ENCODE results near the gene MAP1LC3A. TPM values are rescaled to one million over a fixed set of nuclear protein-coding genes. Genes with fewer than 3 reads are reported as not detected.

MAP1LC3A gene
- total and polyA plus RNA-seq, 4 donors: 4.9 to 38.8 (median 12.7) TPM

DNA sequence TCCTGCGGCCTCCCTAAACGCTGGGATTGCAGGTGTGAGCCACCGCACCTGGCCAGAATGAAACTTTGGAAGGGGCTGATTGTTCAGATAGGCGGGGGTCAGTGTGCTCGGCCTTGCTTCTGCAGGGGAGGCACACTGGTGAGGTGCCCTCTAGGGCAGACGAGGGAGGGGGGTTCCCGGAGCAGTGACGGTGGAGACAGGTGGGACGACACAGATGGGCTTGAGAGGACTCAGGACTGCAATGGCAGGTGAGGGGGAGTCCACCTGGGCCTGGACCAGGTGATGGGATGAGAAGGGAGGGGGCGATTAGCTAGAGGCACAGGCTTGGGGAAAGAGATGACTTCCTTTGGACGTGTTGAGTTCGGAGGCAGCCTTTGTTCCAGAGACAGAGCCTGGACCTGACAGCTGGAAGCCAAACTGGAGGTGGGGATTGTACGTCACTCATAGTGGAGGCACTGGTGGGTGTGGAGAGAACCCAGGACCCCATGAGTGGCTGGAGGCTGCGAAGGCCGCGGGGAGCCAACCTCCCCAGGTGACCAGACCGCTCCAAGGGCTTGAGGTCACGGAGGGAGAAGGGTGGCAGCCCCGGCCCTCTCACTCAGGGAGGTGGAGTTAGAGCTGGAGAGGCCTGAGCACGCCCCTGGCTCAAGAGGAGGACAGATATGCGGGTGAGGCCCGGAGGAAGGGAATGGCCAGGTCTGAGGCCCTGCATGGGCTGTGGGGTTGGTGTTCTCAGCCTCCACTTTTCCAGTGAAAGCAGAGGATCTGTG lies 10.5 kb upstream of the MAP1LC3A start:
- TF ChIP-seq, protein P1, sequence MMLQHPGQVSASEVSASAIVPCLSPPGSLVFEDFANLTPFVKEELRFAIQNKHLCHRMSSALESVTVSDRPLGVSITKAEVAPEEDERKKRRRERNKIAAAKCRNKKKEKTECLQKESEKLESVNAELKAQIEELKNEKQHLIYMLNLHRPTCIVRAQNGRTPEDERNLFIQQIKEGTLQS (IDR thresholded peaks at IDR 0.05): no peak
- no peak for TF ChIP-seq GABPA (IDR thresholded peaks at IDR 0.05 in 1 of 2, conservative IDR thresholded peaks at IDR 0.05 in 1 of 2)
- Histone ChIP-seq H3K36me3 (ENCODE audit: control insufficient read depth in 4 of 4, insufficient read depth in 3 of 4, low read depth in 1 of 4, low read length in 3 of 4) (no peaks in the 10 kb centered on the region), H3K27me3 (ENCODE audit: control insufficient read depth in 4 of 4, insufficient read depth in 4 of 4, low read length in 3 of 4) (no peaks in the 10 kb centered on the region), H3K9ac (ENCODE audit: low read depth in 1 of 2, low read length in 2 of 2) (no peak overlapping the region), H3K4me3 (ENCODE audit: low read depth in 1 of 3, low read length in 3 of 3) (no peak overlapping the region), H3K4me1 (ENCODE audit: control insufficient read depth in 4 of 4, insufficient read depth in 4 of 4, low read length in 3 of 4) (peaks cover 0 to 2% (median under 1%) of the 10 kb centered on the region in 4 donors), H3K9me3 (ENCODE audit: control insufficient read depth in 4 of 4, low read length in 3 of 4) (no peaks in the 10 kb centered on the region), H3K27ac (ENCODE audit: low read depth in 1 of 2, low read length in 2 of 2) (no peak overlapping the region)
- WGBS: 92% methylated on average over 22 of the region's 22 CpGs
- no peak for DNase-seq (ENCODE audit: low spot score)

DNA sequence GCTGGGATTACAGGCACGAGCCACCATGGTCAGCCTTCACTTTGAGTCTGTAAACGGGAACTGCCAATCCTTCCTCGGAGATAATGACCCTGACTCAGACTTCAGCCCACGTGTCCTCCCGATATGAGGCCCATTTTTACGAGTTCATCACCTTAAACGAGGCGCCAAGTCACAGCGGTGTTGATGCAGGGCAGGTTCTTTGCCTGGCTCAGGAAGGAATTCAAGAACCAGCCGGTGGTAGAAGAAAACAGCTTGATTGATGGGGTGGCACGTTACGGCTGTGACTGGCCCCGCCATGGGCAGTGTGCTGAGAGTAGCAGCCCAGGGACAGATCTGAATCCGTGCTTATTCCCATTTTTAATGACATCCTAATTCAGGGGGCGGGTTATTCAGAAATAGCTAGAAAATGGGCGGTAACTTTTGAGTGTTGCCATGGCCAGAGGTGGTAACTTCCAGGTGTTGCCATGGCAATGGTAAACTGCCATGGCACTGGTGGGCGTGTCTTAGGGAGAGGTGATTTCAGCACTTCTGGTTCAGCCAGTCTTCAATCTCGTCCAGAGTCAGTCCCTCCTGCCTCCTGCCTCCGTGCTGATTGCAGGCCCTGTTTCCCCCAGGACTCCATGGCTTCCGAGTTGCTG lies 9.1 kb upstream of the MAP1LC3A start:
- H3K4me3 ChIP-seq (ENCODE audit: low read depth in 1 of 3, low read length in 3 of 3): no peak overlapping the region
- peaks cover 0 to 10% (median 2%) of the 10 kb centered on the region in 4 donors for H3K4me1 ChIP-seq (ENCODE audit: control insufficient read depth in 4 of 4, insufficient read depth in 4 of 4, low read length in 3 of 4)
- no peak overlapping the region for H3K9ac ChIP-seq (ENCODE audit: low read depth in 1 of 2, low read length in 2 of 2)
- DNase-seq (ENCODE audit: low spot score): no peak
- H3K27ac ChIP-seq (ENCODE audit: low read depth in 1 of 2, low read length in 2 of 2): no peak overlapping the region
- no peaks in the 10 kb centered on the region for H3K36me3 ChIP-seq (ENCODE audit: control insufficient read depth in 4 of 4, insufficient read depth in 3 of 4, low read depth in 1 of 4, low read length in 3 of 4)
- TF ChIP-seq, protein P1 (IDR thresholded peaks at IDR 0.05): no peak
- TF ChIP-seq, protein P2, sequence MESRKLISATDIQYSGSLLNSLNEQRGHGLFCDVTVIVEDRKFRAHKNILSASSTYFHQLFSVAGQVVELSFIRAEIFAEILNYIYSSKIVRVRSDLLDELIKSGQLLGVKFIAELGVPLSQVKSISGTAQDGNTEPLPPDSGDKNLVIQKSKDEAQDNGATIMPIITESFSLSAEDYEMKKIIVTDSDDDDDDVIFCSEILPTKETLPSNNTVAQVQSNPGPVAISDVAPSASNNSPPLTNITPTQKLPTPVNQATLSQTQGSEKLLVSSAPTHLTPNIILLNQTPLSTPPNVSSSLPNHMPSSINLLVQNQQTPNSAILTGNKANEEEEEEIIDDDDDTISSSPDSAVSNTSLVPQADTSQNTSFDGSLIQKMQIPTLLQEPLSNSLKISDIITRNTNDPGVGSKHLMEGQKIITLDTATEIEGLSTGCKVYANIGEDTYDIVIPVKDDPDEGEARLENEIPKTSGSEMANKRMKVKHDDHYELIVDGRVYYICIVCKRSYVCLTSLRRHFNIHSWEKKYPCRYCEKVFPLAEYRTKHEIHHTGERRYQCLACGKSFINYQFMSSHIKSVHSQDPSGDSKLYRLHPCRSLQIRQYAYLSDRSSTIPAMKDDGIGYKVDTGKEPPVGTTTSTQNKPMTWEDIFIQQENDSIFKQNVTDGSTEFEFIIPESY (IDR thresholded peaks at IDR 0.05): no peak
- TF ChIP-seq, protein P3, sequence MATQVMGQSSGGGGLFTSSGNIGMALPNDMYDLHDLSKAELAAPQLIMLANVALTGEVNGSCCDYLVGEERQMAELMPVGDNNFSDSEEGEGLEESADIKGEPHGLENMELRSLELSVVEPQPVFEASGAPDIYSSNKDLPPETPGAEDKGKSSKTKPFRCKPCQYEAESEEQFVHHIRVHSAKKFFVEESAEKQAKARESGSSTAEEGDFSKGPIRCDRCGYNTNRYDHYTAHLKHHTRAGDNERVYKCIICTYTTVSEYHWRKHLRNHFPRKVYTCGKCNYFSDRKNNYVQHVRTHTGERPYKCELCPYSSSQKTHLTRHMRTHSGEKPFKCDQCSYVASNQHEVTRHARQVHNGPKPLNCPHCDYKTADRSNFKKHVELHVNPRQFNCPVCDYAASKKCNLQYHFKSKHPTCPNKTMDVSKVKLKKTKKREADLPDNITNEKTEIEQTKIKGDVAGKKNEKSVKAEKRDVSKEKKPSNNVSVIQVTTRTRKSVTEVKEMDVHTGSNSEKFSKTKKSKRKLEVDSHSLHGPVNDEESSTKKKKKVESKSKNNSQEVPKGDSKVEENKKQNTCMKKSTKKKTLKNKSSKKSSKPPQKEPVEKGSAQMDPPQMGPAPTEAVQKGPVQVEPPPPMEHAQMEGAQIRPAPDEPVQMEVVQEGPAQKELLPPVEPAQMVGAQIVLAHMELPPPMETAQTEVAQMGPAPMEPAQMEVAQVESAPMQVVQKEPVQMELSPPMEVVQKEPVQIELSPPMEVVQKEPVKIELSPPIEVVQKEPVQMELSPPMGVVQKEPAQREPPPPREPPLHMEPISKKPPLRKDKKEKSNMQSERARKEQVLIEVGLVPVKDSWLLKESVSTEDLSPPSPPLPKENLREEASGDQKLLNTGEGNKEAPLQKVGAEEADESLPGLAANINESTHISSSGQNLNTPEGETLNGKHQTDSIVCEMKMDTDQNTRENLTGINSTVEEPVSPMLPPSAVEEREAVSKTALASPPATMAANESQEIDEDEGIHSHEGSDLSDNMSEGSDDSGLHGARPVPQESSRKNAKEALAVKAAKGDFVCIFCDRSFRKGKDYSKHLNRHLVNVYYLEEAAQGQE (IDR thresholded peaks at IDR 0.05): no peak
- TF ChIP-seq YY1 (IDR thresholded peaks at IDR 0.05): no peak
- TF ChIP-seq TAF1 (conservative IDR thresholded peaks at IDR 0.05): no peak
- TF ChIP-seq HNF4G (IDR thresholded peaks at IDR 0.05): no peak
- no peak for TF ChIP-seq FOXA1 (IDR thresholded peaks at IDR 0.05)
- TF ChIP-seq, protein P4, sequence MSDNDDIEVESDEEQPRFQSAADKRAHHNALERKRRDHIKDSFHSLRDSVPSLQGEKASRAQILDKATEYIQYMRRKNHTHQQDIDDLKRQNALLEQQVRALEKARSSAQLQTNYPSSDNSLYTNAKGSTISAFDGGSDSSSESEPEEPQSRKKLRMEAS (IDR thresholded peaks at IDR 0.05): no peak
- no peak for TF ChIP-seq NR2F2 (IDR thresholded peaks at IDR 0.05)
- no peak for TF ChIP-seq RAD21 (IDR thresholded peaks at IDR 0.05)
- TF ChIP-seq GABPA (IDR thresholded peaks at IDR 0.05 in 1 of 2, conservative IDR thresholded peaks at IDR 0.05 in 1 of 2): no peak
- no peak for TF ChIP-seq SP1 (IDR thresholded peaks at IDR 0.05)
- TF ChIP-seq, protein P5, sequence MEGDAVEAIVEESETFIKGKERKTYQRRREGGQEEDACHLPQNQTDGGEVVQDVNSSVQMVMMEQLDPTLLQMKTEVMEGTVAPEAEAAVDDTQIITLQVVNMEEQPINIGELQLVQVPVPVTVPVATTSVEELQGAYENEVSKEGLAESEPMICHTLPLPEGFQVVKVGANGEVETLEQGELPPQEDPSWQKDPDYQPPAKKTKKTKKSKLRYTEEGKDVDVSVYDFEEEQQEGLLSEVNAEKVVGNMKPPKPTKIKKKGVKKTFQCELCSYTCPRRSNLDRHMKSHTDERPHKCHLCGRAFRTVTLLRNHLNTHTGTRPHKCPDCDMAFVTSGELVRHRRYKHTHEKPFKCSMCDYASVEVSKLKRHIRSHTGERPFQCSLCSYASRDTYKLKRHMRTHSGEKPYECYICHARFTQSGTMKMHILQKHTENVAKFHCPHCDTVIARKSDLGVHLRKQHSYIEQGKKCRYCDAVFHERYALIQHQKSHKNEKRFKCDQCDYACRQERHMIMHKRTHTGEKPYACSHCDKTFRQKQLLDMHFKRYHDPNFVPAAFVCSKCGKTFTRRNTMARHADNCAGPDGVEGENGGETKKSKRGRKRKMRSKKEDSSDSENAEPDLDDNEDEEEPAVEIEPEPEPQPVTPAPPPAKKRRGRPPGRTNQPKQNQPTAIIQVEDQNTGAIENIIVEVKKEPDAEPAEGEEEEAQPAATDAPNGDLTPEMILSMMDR (IDR thresholded peaks at IDR 0.05; ENCODE audit: low read depth, low read length, missing input control): no peak
- TF ChIP-seq RXRA (IDR thresholded peaks at IDR 0.05): no peak
- no peak for TF ChIP-seq HNF4A (conservative IDR thresholded peaks at IDR 0.05)
- no peak for TF ChIP-seq JUND (IDR thresholded peaks at IDR 0.05)
- 77% methylated on average over 20 of the region's 20 CpGs for WGBS
- no peaks in the 10 kb centered on the region for H3K27me3 ChIP-seq (ENCODE audit: control insufficient read depth in 4 of 4, insufficient read depth in 4 of 4, low read length in 3 of 4)
- H3K9me3 ChIP-seq (ENCODE audit: control insufficient read depth in 4 of 4, low read length in 3 of 4): no peaks in the 10 kb centered on the region

Measured in liver (tissue), 9 donors.